Measurements from ENCODE around the gene STAP1.
"Not testable (repeated sequence)": the region's sequence is repeated elsewhere in the genome, so short reads cannot be mapped to it uniquely, and the experiment has no call there.

Gene STAP1

DNA sequence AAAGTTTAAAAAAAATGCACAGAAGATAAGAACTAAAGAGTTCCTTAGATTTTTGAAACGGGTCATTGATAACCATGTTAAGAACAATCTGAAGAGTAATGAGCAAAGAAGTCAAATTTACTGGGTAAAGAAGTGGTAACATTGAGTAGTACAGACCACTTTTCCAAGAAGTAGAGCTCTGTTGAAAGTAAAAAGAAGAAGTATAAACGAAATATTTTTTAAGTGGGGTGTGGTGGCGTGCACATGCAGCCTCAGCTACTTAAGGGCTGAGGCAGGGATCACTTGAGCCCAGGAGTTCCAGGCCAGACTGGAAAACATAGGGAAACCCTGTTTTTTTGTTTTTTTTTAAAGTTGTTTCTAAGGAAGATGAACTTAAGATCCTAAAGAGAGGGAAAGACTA lies 74.0 kb downstream of the STAP1 start:
- DNase-seq: no peak

DNA sequence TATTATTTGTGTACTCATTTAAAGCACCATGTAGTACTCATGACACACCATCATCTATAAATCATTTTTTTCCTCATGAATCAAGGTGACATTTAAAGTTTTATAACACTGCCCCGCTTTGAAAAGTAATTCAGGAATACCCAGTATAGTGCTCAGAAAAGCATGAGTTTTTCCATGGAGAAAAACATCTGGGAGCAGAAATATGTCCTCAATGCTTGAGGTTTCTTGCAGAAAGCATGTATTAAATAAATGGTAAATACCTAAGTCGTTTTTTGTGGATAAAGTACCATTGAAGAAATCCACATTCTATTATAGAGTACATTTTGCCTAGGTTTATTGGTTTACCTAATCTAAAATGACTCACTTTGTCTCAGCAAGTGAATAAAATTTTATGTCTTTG lies 76.2 kb downstream of the STAP1 start:
- no peak for DNase-seq

DNA sequence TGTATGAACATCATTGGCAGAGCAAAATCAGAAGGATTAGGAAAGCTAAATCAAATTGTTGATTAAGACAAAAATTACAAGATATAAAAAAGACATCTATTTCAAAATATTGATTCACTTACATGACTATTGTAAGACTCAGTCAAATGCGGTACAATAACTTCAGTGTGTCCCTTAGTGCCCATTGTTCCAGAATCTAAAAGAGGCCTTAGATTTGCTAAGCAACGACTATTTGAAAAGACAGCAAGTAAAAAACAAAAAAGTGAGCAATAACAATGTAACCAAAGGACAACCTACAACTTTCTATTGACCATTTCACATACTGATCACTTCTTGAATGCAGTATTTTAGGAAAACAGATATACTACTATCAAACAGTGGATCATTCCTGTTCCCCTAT lies 76.8 kb downstream of the STAP1 start:
- DNase-seq: no peak

DNA sequence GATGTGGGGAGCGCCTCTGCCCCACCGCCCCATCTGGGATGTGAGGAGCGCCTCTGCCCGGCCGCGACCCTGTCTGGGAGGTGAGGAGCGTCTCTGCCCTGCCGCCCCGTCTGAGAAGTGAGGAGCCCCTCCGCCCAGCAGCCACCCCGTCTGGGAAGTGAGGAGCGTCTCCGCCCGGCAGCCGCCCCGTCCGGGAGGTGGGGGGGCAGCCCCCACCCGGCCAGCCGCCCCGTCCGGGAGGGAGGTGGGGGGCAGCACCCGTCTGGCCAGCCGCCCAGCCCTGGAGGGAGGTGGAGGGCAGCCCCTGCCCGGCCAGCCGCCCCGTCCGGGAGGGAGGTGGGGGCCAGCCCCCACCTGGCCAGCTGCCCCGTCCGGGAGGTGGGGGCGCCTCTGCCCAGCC lies 78.5 kb downstream of the STAP1 start:
- DNase-seq: not testable (repeated sequence)

DNA sequence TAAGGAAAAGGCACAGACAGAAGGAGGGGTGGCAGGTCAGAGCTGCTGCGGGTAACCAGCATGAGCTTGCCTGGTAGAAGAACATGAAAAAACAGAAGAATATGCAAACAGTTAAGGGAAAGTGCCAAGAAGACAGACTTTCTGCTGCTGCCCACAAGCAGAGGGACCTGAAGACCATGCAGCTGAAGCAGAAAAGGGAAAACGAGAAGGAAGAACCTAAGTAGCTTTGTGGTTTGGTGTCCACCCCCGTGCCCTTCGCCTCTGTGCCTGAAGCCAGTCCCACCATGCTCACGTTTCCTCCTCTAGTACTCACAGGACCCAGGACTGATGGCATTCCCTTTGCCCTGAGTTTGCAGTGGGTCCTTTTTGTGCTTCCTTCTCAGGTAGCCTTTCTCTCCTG lies 79.6 kb downstream of the STAP1 start:
- no peak for DNase-seq

DNA sequence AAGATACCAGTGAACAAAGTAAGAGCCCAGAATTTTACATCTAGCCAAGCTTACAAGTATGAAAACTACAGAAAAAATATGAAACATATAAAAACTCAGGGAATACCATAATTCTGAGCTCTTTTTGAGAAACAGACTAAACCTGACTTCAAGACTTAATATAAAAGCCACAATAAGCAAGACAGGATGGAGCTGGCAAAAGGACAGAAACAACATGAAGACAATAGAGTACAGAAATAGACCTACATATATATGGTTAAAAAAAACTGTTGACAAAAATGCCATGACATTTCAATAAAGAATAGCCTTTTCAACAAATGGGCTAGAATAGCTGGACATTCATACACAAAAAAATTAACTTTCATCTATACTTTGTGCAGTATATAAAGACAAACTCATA lies 93.0 kb downstream of the STAP1 start:
- no peak for DNase-seq

Data from cerebellar nuclear complex (tissue), 1 donor.